Activated CD4-positive, alpha-beta T cell treated with anti-CD3 and anti-CD28 coated beads, Interleukin-2, Interleukin-6, amounts not matched to agents 100 ng/mL and 50 ng/mL, durations not matched to agents 16 hours and 8 hours (primary cell): ENCODE measurements around the gene RNASE1.
"Not testable (repeated sequence)": the region's sequence is repeated elsewhere in the genome, so short reads cannot be mapped to it uniquely, and the experiment has no call there.

Source experiments
- DNase-seq: peaks from one replicate; pipeline ENCODE4 v3.0.0-alpha.2; 2020

Gene RNASE1

GRCh38 chr14:20802341-20803084, at the start of gene RNASE1:
RNASE1 (minus strand) TSS chr14:20802844; CDS start chr14:20802068, 776 bp downstream.
- no peak for DNase-seq

GRCh38 chr14:20848955-20849570, 46.4 kb upstream of the RNASE1 start:
- DNase-seq: no peak

GRCh38 chr14:20848316-20848954, 45.8 kb upstream of the RNASE1 start:
- no peak for DNase-seq

GRCh38 chr14:20846560-20846959, 43.9 kb upstream of the RNASE1 start:
- DNase-seq: no peak

GRCh38 chr14:20841096-20841495, 38.5 kb upstream of the RNASE1 start:
- no peak for DNase-seq

GRCh38 chr14:20837831-20838230, 35.2 kb upstream of the RNASE1 start:
- DNase-seq: no peak

GRCh38 chr14:20836668-20837338, 34.2 kb upstream of the RNASE1 start:
- no peak for DNase-seq

- no peak for DNase-seq
Measured at GRCh38 chr14:20834899-20835298, 32.3 kb upstream of the RNASE1 start.

- DNase-seq: no peak
Measured at GRCh38 chr14:20830831-20831230, 28.2 kb upstream of the RNASE1 start.

GRCh38 chr14:20828024-20828694, 25.5 kb upstream of the RNASE1 start:
- DNase-seq: peak; percentile 7

GRCh38 chr14:20827326-20827725, 24.7 kb upstream of the RNASE1 start:
- DNase-seq: no peak

GRCh38 chr14:20826666-20827065, 24.0 kb upstream of the RNASE1 start:
- not testable (repeated sequence) for DNase-seq

GRCh38 chr14:20823859-20824258, 21.2 kb upstream of the RNASE1 start:
- DNase-seq: no peak

GRCh38 chr14:20821521-20822108, 19.0 kb upstream of the RNASE1 start:
- not testable (repeated sequence) for DNase-seq

GRCh38 chr14:20820063-20820904, 17.6 kb upstream of the RNASE1 start:
- DNase-seq: no peak

GRCh38 chr14:20818861-20819260, 16.2 kb upstream of the RNASE1 start:
- no peak for DNase-seq

- not testable (repeated sequence) for DNase-seq
Measured at GRCh38 chr14:20815946-20816345, 13.3 kb upstream of the RNASE1 start.

- DNase-seq: no peak
Measured at GRCh38 chr14:20811986-20812975, 9.6 kb upstream of the RNASE1 start.

GRCh38 chr14:20809917-20810316, 7.3 kb upstream of the RNASE1 start:
- DNase-seq: no peak

- DNase-seq: no peak
Measured at GRCh38 chr14:20808162-20808483, 5.5 kb upstream of the RNASE1 start.
